CD8-positive, alpha-beta memory T cell (primary cell): Measurements from ENCODE around the gene PNPLA5. TPM values are rescaled to one million over a fixed set of nuclear protein-coding genes. Genes with fewer than 3 reads are reported as not detected.

ENCODE experiments used
- CTCF ChIA-PET: fragments of 350-600 bp; sonication (Branson Sonifier 250); formaldehyde crosslinking; loops from one replicate; lab custom pipeline; 2021; ENCODE audit warnings: antibody characterized with exemption; lab: Charles Lee
- POLR2A ChIA-PET: fragments of 350-600 bp; sonication (Branson Sonifier 250); formaldehyde crosslinking; loops from one replicate; lab custom pipeline; 2021; ENCODE audit warnings: antibody characterized with exemption; lab: Charles Lee
- DNase-seq, 5 donors: peaks; one replicate each; pipeline versions ENCODE4 v3.0.0 to v3.0.0-alpha.2; 2020 to 2022; ENCODE audit warnings: mixed read lengths in 1 of 5
- H3K27ac ChIP-seq: one replicate; pipeline ENCODE4 v1.7.0; 2013; ENCODE audit warnings: low read depth, mild to moderate bottlenecking, low read length, moderate library complexity
- H3K27me3 ChIP-seq: 2 replicates; pipeline ENCODE4 v1.7.0; 2013; ENCODE audit warnings: low read length, mild to moderate bottlenecking; ENCODE audit not compliant: insufficient read depth, poor library complexity, severe bottlenecking
- H3K36me3 ChIP-seq: 2 replicates; pipeline ENCODE4 v1.7.0; 2013; ENCODE audit warnings: mild to moderate bottlenecking, low read length, moderate library complexity; ENCODE audit not compliant: insufficient read depth
- H3K4me1 ChIP-seq: 2 replicates; pipeline ENCODE4 v1.7.0; 2013; ENCODE audit warnings: mild to moderate bottlenecking, low read length, moderate library complexity; ENCODE audit not compliant: insufficient read depth
- H3K4me3 ChIP-seq: 2 replicates; pipeline ENCODE4 v1.7.0; 2013; ENCODE audit warnings: mild to moderate bottlenecking, low read length
- H3K9me3 ChIP-seq: 2 replicates; pipeline ENCODE4 v1.7.0; 2013; ENCODE audit warnings: mild to moderate bottlenecking, low read length
- H3K27ac Mint-ChIP-seq, 8 donors: one replicate each; pipeline ENCODE4 v1.8.0; 2020 to 2021; ENCODE audit warnings: mixed read lengths in 8 of 8, mild to moderate bottlenecking in 6 of 8, inconsistent platforms in 3 of 8, moderate library complexity in 3 of 8
- H3K27me3 Mint-ChIP-seq, 2 donors: one replicate each; pipeline ENCODE4 v1.8.0; 2020 to 2021; ENCODE audit warnings: mixed read lengths in 2 of 2, mild to moderate bottlenecking in 1 of 2, moderate library complexity in 1 of 2
- H3K36me3 Mint-ChIP-seq, 3 donors: one replicate each; pipeline ENCODE4 v1.8.0; 2020 to 2021; ENCODE audit warnings: mixed read lengths in 3 of 3, inconsistent platforms in 1 of 3, mild to moderate bottlenecking in 1 of 3
- H3K4me1 Mint-ChIP-seq, 3 donors: one replicate each; pipeline ENCODE4 v1.8.0; 2020 to 2021; ENCODE audit warnings: mixed read lengths in 3 of 3, inconsistent platforms in 1 of 3, mild to moderate bottlenecking in 1 of 3
- H3K4me3 Mint-ChIP-seq, 7 donors: one replicate each; pipeline ENCODE4 v1.8.0; 2020 to 2021; ENCODE audit warnings: mixed read lengths in 7 of 7, mild to moderate bottlenecking in 6 of 7, moderate library complexity in 4 of 7, inconsistent platforms in 2 of 7
- H3K9me3 Mint-ChIP-seq, 5 donors: one replicate each; pipeline ENCODE4 v1.8.0; 2020 to 2022; ENCODE audit warnings: mixed read lengths in 5 of 5, mild to moderate bottlenecking in 3 of 5, moderate library complexity in 2 of 5, inconsistent platforms in 1 of 5
- polyA plus RNA-seq: library from polyadenylated mRNA; unstranded; fragments of 300-500 nt; fragmentation: Illumina TruSeq; gene quantifications from one replicate; pipeline ENCODE4 v1.2.3, GENCODE V29; 2021
- total RNA-seq, 2 experiments: library from RNA; stranded (reverse); gene quantifications; one replicate each; pipeline ENCODE4 v1.2.3, GENCODE V29; 2021

Gene PNPLA5, protein sequence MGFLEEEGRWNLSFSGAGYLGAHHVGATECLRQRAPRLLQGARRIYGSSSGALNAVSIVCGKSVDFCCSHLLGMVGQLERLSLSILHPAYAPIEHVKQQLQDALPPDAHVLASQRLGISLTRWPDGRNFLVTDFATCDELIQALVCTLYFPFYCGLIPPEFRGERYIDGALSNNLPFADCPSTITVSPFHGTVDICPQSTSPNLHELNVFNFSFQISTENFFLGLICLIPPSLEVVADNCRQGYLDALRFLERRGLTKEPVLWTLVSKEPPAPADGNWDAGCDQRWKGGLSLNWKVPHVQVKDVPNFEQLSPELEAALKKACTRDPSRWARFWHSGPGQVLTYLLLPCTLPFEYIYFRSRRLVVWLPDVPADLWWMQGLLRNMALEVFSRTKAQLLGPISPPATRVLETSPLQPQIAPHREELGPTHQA
- total RNA-seq (not detected), polyA plus RNA-seq (not detected)

DNA sequence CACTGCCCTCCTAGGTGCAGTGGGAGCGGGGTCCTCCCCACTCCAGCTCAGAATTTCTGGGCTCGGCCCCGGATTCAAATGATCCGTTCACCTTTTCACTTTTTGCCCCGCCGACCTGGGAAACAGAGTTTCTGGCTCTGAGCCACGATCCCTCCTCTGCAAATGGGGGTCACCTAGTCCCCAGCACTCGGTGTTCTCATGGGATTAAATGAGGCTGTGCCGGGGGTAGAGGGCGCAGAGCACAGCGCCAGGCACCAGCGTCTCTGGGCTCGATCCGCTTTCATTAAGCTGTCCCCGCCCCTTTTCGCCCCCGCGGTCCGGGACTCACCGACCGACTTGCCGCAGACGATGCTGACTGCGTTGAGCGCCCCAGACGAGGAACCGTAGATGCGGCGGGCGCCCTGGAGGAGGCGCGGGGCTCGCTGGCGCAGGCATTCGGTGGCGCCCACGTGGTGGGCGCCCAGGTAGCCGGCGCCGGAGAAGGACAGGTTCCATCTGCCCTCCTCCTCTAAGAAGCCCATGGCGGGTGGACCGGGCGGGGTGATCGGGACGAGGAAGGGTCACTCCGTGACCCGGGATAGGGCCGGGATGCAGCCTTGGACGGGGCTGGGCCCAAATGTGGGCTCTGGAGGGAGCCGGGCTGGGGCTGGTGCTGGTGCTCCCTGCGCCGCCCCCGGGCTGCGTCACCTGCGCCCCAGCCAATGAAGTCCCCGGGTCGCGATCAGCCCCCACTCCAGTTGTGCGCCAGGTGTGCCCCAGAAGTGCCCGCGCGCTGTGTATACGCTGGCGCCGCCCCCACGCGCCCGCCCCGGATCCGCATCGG lies at the start of gene PNPLA5:
PNPLA5 (minus strand) TSS at position 654 of the 823 bp plus-strand sequence; CDS start at position 521, 133 bp downstream.
- ChIA-PET CTCF (no interaction called here), POLR2A (no interaction called here)
- H3K4me1 ChIP-seq, result no peaks in the 10 kb centered on the region
- Mint-ChIP-seq H3K36me3 (no peaks in the 10 kb centered on the region), H3K9me3 (no peaks in the 10 kb centered on the region), H3K27me3 (peaks cover 51 to 55% of the 10 kb centered on the region in 2 donors), H3K4me1 (peaks cover 0 to 5% (median 0%) of the 10 kb centered on the region in 3 donors), H3K27ac (no peak within 1 kb of the TSS), H3K4me3 (no peak within 1 kb of the TSS)
- peaks cover 16% of the 10 kb centered on the region for H3K27me3 ChIP-seq
- no peaks in the 10 kb centered on the region for H3K9me3 ChIP-seq
- H3K4me3 ChIP-seq, result no peak within 1 kb of the TSS
- no peak within 1 kb of the TSS for H3K27ac ChIP-seq
- no peaks in the 10 kb centered on the region for H3K36me3 ChIP-seq
- DNase-seq, result no peak

- POLR2A ChIA-PET, result no interaction called here
- Histone ChIP-seq H3K4me3 (no peak overlapping the region), H3K27ac (no peak overlapping the region), H3K9me3 (no peaks in the 10 kb centered on the region), H3K36me3 (no peaks in the 10 kb centered on the region), H3K4me1 (no peaks in the 10 kb centered on the region), H3K27me3 (no peaks in the 10 kb centered on the region)
- H3K4me1 Mint-ChIP-seq, result no peaks in the 10 kb centered on the region
- peaks cover 0 to 2% (median 0%) of the 10 kb centered on the region in 3 donors for H3K36me3 Mint-ChIP-seq
- peak overlapping the region in 1 of 8 donors; percentile 75 for H3K27ac Mint-ChIP-seq
- CTCF ChIA-PET, result no interaction called here
- no peak for DNase-seq
- no peaks in the 10 kb centered on the region for H3K9me3 Mint-ChIP-seq
- peaks cover 13 to 29% of the 10 kb centered on the region in 2 donors for H3K27me3 Mint-ChIP-seq
- H3K4me3 Mint-ChIP-seq, result no peak overlapping the region
Measured at GRCh38 chr22:43941449-43941848, 49.6 kb upstream of the PNPLA5 start.

DNA sequence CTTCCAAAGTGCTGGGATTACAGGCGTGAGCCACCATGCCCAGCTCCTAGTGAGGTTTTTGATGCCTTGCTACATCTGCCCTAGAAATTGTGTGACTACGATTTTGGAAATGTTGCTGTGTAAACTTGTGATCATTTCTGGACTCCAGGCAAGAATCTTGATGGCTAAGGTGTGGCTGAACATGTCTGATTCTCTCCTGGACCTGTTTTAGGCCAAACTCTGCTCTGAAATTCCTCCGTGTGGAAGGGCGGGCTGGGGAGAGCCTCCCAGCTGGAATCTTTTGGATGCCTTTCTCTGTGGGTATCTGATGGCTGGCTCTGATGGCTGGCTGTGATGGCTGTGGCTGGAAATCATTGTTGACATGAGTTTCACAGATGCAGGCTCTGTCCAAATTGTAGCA lies 40.0 kb upstream of the PNPLA5 start:
- H3K9me3 ChIP-seq, result no peaks in the 10 kb centered on the region
- ChIA-PET CTCF (interaction anchor here (1.3 kb wide), 1 partner anchor 14 kb away, joined by 3 read pairs; no protein-coding TSS in a partner anchor), POLR2A (no interaction called here)
- Mint-ChIP-seq H3K27me3 (peaks cover 10 to 53% of the 10 kb centered on the region in 2 donors), H3K4me1 (no peaks in the 10 kb centered on the region), H3K36me3 (no peaks in the 10 kb centered on the region), H3K4me3 (no peak overlapping the region), H3K9me3 (peaks cover 0 to 2% (median 0%) of the 10 kb centered on the region in 5 donors), H3K27ac (no peak overlapping the region)
- no peaks in the 10 kb centered on the region for H3K27me3 ChIP-seq
- H3K36me3 ChIP-seq, result no peaks in the 10 kb centered on the region
- no peak overlapping the region for H3K27ac ChIP-seq
- no peaks in the 10 kb centered on the region for H3K4me1 ChIP-seq
- H3K4me3 ChIP-seq, result no peak overlapping the region
- no peak for DNase-seq

DNA sequence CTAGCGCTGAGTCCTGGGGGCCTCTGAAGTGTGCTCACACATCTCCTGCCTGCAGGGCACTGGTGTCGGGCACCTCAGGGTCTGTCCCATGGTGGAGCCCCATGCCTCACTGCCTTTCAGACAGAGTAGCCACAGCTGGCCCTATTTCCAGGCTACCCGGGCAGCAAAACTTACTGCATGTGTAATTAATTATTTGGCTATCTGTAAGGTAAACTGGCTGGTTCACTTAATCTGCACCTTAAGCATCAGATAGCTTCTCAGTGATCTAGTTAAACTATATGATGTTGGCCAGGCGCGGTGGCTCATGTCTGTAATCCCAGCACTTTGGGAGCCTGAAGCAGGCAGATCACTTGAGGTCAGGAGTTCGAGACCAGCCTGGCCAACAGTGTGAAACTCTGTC lies 37.1 kb upstream of the PNPLA5 start:
- Mint-ChIP-seq H3K27ac (peak overlapping the region in 1 of 8 donors; percentile 8), H3K4me1 (no peaks in the 10 kb centered on the region), H3K36me3 (no peaks in the 10 kb centered on the region), H3K4me3 (no peak overlapping the region), H3K27me3 (peaks cover 21 to 46% of the 10 kb centered on the region in 2 donors), H3K9me3 (peaks cover 0 to 2% (median 0%) of the 10 kb centered on the region in 5 donors)
- no peaks in the 10 kb centered on the region for H3K9me3 ChIP-seq
- POLR2A ChIA-PET, result no interaction called here
- H3K36me3 ChIP-seq, result no peaks in the 10 kb centered on the region
- no peak overlapping the region for H3K27ac ChIP-seq
- CTCF ChIA-PET, result no interaction called here
- H3K27me3 ChIP-seq, result no peaks in the 10 kb centered on the region
- no peaks in the 10 kb centered on the region for H3K4me1 ChIP-seq
- no peak for DNase-seq
- no peak overlapping the region for H3K4me3 ChIP-seq

DNA sequence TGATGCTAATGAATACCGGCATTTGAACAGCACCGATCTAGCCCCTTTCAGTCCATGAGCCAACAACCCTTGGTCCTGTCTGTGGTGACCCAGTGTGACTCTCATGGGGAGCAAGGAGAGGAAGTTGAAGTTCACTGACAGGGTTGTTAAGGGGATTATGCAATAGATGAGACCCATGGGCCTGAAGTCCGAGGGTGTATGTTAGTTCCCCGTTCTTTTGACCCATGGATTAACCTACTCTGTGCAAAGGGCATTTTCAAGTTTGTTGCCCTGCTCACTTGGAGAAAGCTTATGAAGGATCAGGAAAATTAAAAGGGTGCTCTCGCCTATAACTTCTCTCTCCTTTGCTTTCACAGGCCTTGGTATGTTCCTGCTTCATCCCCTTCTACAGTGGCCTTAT lies 36.7 kb upstream of the PNPLA5 start:
- Mint-ChIP-seq H3K4me1 (no peaks in the 10 kb centered on the region), H3K4me3 (no peak overlapping the region), H3K36me3 (no peaks in the 10 kb centered on the region), H3K27me3 (peaks cover 21 to 43% of the 10 kb centered on the region in 2 donors), H3K27ac (peak overlapping the region in 1 of 8 donors; percentile 8), H3K9me3 (peaks cover 0 to 2% (median 0%) of the 10 kb centered on the region in 5 donors)
- Histone ChIP-seq H3K4me1 (no peaks in the 10 kb centered on the region), H3K36me3 (no peaks in the 10 kb centered on the region), H3K9me3 (no peaks in the 10 kb centered on the region), H3K27ac (no peak overlapping the region), H3K27me3 (no peaks in the 10 kb centered on the region), H3K4me3 (no peak overlapping the region)
- CTCF ChIA-PET, result no interaction called here
- DNase-seq, result no peak
- POLR2A ChIA-PET, result no interaction called here

DNA sequence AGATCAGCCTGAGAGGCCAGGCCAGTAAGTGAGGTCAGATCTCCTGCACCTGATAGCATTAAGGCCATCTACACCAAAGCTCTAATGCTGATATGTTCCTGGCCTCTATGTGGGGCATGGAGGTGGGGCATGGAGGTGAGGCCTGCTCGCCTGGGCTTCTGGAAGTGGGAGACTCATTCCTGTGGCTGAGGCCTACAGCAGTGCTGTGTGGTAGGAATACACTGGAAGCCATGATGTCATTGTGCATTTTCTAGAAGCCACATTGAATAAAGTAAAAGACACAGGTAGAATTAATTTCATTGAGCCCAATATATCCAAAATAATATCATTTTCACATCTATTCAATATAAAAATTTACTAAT lies 34.5 kb upstream of the PNPLA5 start:
- peak overlapping the region in 1 of 7 donors; percentile 31 for H3K4me3 Mint-ChIP-seq
- H3K36me3 Mint-ChIP-seq, result no peaks in the 10 kb centered on the region
- H3K4me1 ChIP-seq, result no peaks in the 10 kb centered on the region
- H3K27ac Mint-ChIP-seq, result no peak overlapping the region
- ChIA-PET CTCF (interaction anchor here (1.0 kb wide), 1 partner anchor 26 kb away, joined by 3 read pairs; no protein-coding TSS in a partner anchor), POLR2A (no interaction called here)
- no peaks in the 10 kb centered on the region for H3K27me3 ChIP-seq
- peaks cover 0 to 2% (median 0%) of the 10 kb centered on the region in 5 donors for H3K9me3 Mint-ChIP-seq
- DNase-seq, result no peak
- no peak overlapping the region for H3K27ac ChIP-seq
- H3K27me3 Mint-ChIP-seq, result peaks cover 27 to 44% of the 10 kb centered on the region in 2 donors
- H3K4me1 Mint-ChIP-seq, result peaks cover 3 to 6% (median 5%) of the 10 kb centered on the region in 3 donors
- no peaks in the 10 kb centered on the region for H3K36me3 ChIP-seq
- H3K9me3 ChIP-seq, result no peaks in the 10 kb centered on the region
- H3K4me3 ChIP-seq, result no peak overlapping the region

- Histone ChIP-seq H3K9me3 (no peaks in the 10 kb centered on the region), H3K4me1 (no peaks in the 10 kb centered on the region), H3K27me3 (no peaks in the 10 kb centered on the region), H3K4me3 (no peak overlapping the region), H3K36me3 (no peaks in the 10 kb centered on the region), H3K27ac (no peak overlapping the region)
- Mint-ChIP-seq H3K9me3 (peaks cover 0 to 2% (median 0%) of the 10 kb centered on the region in 5 donors), H3K4me1 (peaks cover 3 to 6% (median 5%) of the 10 kb centered on the region in 3 donors), H3K36me3 (no peaks in the 10 kb centered on the region), H3K4me3 (peak overlapping the region; percentile 27 to 71 (median 59)), H3K27me3 (peaks cover 28 to 45% of the 10 kb centered on the region in 2 donors), H3K27ac (no peak overlapping the region)
- POLR2A ChIA-PET, result no interaction called here
- CTCF ChIA-PET, result interaction anchor here (1.0 kb wide), 1 partner anchor 27 kb away, joined by 3 read pairs; no protein-coding TSS in a partner anchor
- DNase-seq, result no peak
Measured at GRCh38 chr22:43925433-43926348, 33.9 kb upstream of the PNPLA5 start.
